ENCODE results near the gene PM20D2. TPM values are rescaled to one million over a fixed set of nuclear protein-coding genes. Genes with fewer than 3 reads are reported as not detected.

The PM20D2 gene
- total and polyA plus RNA-seq, 2 of the 13 experiments (the other 11 are each of a cell fraction or from before 2014, with no cell fraction given) = 13.3 to 26.3 TPM

- TF ChIP-seq, protein P1, sequence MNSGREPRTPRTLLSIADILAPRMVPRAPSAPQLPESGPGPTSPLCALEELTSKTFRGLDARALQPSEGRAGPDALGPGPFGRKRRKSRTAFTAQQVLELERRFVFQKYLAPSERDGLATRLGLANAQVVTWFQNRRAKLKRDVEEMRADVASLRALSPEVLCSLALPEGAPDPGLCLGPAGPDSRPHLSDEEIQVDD (CRISPR knock-in tag; IDR thresholded peaks at IDR 0.05; ENCODE audit: borderline replicate concordance) = no peak
- TF ChIP-seq AHR (CRISPR knock-in tag; IDR thresholded peaks at IDR 0.05) (no peak), ZKSCAN8 (CRISPR knock-in tag; IDR thresholded peaks at IDR 0.05; ENCODE audit: borderline replicate concordance) (peak; percentile 91; the same call in 1 of the 2 replicates), ZNF335 (CRISPR knock-in tag; IDR thresholded peaks at IDR 0.05) (peak; percentile 39; the same call in 1 of the 2 replicates), NONO (IDR thresholded peaks at IDR 0.05) (no peak), NONO (CRISPR knock-in tag; conservative IDR thresholded peaks at IDR 0.05) (no peak), MAFF (IDR thresholded peaks at IDR 0.05; ENCODE audit: low read depth, low read length) (no peak), ZNF678 (CRISPR knock-in tag; IDR thresholded peaks at IDR 0.05) (no peak), ZNF296 (CRISPR knock-in tag; conservative IDR thresholded peaks at IDR 0.05) (no peak), HNF4A (CRISPR knock-in tag; IDR thresholded peaks at IDR 0.05) (peak; percentile 58), CREB1 (IDR thresholded peaks at IDR 0.05) (no peak), CREB1 (CRISPR knock-in tag; IDR thresholded peaks at IDR 0.05) (peak; percentile 75), FOXP1 (IDR thresholded peaks at IDR 0.05) (no peak), FOXP1 (CRISPR knock-in tag; IDR thresholded peaks at IDR 0.05) (no peak; the same call in none of the 2 replicates), ZBTB21 (CRISPR knock-in tag; IDR thresholded peaks at IDR 0.05) (no peak), KLF9 (CRISPR knock-in tag; IDR thresholded peaks at IDR 0.05; ENCODE audit: low read depth) (no peak), MAF1 (CRISPR knock-in tag; IDR thresholded peaks at IDR 0.05; ENCODE audit: borderline replicate concordance) (no peak), KAT8 (CRISPR knock-in tag; IDR thresholded peaks at IDR 0.05) (0 out of 2 replicates have a peak, but pooled peaks have one; percentile 51), ZNF10 (CRISPR knock-in tag; IDR thresholded peaks at IDR 0.05; ENCODE audit: borderline replicate concordance, low read depth) (no peak), ZNF224 (CRISPR knock-in tag; IDR thresholded peaks at IDR 0.05) (no peak), GPBP1L1 (CRISPR knock-in tag; IDR thresholded peaks at IDR 0.05) (no peak), ZNF770 (CRISPR knock-in tag; IDR thresholded peaks at IDR 0.05) (no peak), NFE2 (CRISPR knock-in tag; IDR thresholded peaks at IDR 0.05) (no peak), HOXA3 (CRISPR knock-in tag; IDR thresholded peaks at IDR 0.05) (peak; percentile 35; the same call in 1 of the 2 replicates), RXRA (CRISPR knock-in tag; IDR thresholded peaks at IDR 0.05) (no peak; the same call in 1 of the 2 replicates)
- TF ChIP-seq, protein P2, sequence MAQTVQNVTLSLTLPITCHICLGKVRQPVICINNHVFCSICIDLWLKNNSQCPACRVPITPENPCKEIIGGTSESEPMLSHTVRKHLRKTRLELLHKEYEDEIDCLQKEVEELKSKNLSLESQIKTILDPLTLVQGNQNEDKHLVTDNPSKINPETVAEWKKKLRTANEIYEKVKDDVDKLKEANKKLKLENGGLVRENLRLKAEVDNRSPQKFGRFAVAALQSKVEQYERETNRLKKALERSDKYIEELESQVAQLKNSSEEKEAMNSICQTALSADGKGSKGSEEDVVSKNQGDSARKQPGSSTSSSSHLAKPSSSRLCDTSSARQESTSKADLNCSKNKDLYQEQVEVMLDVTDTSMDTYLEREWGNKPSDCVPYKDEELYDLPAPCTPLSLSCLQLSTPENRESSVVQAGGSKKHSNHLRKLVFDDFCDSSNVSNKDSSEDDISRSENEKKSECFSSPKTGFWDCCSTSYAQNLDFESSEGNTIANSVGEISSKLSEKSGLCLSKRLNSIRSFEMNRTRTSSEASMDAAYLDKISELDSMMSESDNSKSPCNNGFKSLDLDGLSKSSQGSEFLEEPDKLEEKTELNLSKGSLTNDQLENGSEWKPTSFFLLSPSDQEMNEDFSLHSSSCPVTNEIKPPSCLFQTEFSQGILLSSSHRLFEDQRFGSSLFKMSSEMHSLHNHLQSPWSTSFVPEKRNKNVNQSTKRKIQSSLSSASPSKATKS (CRISPR knock-in tag; IDR thresholded peaks at IDR 0.05) = no peak
These were observed 5.3 kb upstream of the PM20D2 start (continued) for GRCh38 chr6:89140347-89141156.

Measured in HepG2 (cell line).